GM21717 (cell line): ENCODE results near the gene OR2W3.
A peak's percentile ranks its signal among the peaks of the same experiment; 100 is the strongest.

Source experiments
- ATAC-seq: cut with Tn5 transposase; IDR thresholded peaks from one replicate; pipeline ENCODE4 v1.9.1; 2021; ENCODE audit warnings: mild to moderate bottlenecking, moderate library complexity; ENCODE audit not compliant: unreplicated experiment

The OR2W3 gene

GRCh38 chr1:247914941-247915662 lies 19.7 kb downstream of the OR2W3 start:
- no peak for ATAC-seq

GRCh38 chr1:247919952-247920351 lies 24.6 kb downstream of the OR2W3 start, which contains the start of gene OR2T8:
Gene OR2T8 (plus strand): TSS chr1:247920252. CDS start chr1:247921018, 766 bp downstream.
- no peak for ATAC-seq

DNA sequence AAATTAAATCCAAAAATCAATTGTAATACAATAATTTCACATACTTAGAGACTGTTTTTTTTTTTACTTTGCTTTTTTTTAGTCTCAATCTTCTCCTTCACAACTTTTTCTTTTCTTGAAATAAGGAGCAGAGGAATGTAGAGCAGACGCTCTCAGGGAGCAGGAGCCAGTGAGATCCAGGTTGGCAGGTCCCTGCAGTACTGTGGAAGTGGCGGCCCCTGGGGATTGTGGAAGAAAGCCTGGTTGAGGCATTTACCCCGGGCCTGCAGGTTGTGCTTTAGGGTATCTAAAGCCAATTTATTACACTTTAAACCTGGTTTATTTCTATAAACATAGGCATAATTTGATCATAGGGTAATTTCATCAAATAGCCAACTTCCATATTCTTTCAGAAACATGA lies 28.6 kb downstream of the OR2W3 start:
- ATAC-seq = no peak

GRCh38 chr1:247924868-247925267 lies 29.5 kb downstream of the OR2W3 start, which contains the start of gene OR2AJ1:
Gene OR2AJ1 (plus strand): TSS chr1:247924889. CDS start chr1:247933769, 8,880 bp downstream.
- no peak for ATAC-seq

DNA sequence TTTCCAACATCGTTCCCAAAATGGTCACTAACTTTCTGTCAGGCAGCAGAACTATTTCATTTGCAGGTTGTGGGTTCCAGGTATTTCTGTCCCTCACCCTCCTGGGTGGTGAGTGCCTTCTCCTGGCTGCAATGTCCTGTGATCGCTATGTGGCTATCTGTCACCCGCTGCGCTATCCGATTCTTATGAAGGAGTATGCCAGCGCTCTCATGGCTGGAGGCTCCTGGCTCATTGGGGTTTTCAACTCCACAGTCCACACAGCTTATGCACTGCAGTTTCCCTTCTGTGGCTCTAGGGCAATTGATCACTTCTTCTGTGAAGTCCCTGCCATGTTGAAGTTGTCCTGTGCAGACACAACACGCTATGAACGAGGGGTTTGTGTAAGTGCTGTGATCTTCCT lies 38.6 kb downstream of the OR2W3 start:
- no peak for ATAC-seq

DNA sequence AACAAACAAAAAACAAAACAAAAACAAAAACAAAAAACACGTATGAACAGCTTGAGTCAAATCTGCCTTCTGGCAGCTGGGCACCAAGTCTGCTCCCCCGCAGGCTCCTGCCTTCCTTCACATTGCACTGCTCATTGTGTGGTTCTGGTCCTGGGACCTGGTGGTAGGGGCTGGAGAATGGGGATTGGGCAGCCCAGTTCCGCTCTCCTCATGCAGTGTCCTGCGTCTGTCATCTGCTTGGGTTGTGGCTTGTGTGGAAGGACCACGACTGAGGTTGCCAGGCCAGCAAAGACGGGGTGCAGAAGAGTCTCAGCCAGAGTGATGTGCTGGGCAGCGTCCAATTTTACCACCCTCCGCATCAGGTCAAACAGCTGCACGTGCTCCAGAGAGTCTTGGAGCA lies 40.4 kb downstream of the OR2W3 start:
- ATAC-seq = no peak

DNA sequence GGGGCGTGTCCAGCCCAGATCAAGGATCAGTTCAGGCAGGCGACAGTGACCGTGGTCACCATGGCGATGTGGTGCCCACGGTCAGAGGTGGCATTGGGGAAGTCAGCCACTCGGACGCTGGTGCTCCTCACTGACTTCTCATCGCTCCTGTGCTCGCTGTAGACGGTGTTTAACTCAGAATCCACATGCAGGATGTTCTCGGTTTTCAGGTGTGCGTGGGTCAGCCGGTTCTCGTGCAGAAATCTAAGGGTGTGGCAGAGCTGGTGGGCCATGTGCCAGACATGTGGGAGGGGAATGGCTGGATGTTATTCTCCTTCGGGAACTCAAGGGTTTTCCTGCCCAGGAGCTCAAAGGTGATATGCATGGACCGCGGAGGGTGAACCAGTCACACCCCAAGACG lies 41.0 kb downstream of the OR2W3 start:
- no peak for ATAC-seq

- ATAC-seq = peak; percentile 100
These were observed 41.8 kb downstream of the OR2W3 start for GRCh38 chr1:247936965-247937734.

DNA sequence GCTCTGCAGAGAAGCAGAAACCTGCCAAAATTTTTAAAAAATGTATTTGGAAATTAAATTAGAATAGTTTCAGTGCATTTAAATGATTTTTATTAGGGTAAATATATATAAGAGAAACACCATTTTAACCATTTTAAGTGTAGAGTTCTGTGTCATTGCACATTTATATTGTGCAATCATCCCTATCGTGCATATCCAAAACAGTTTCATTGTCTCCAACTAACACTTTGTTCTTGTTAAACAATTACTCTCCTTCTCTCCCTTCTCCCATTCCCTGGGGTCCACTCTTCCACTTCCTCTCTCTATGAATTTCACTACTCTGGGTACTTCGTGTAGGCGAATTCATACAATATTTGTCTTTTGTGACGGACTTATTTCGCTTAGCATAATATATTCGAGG lies 47.2 kb downstream of the OR2W3 start:
- ATAC-seq = no peak
